ENCODE measurements around the gene MBD2. TPM values are rescaled to one million over a fixed set of nuclear protein-coding genes. Genes with fewer than 3 reads are reported as not detected.
A peak's percentile ranks its signal among the peaks of the same experiment; 100 is the strongest.

Gene MBD2
- total RNA-seq, 2 experiments from 2014 or later, result 116 to 133 TPM

DNA sequence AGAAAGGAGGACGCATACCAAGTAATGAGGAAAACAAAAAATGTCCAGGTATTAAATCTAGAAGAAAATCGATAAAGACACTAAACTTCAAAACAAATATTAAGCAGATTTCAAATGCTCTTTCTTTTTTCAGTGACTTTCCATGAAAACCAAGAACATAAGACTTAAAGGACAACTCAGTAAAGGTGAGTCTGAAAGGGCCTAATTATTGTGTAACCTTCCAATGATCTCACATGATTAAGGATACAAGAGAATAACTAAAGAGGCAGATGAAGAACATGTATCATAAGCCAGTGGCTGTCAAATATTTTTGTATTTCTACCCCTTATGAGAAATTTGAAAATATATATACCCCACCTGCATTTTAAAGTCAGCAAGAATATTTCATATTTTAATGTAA is 30.7 kb downstream of the MBD2 start:
- DNase-seq, result no peak
- no peaks in the 10 kb centered on the region for H3K27me3 Mint-ChIP-seq
- no peak overlapping the region for H3K27ac Mint-ChIP-seq
- H3K9me3 Mint-ChIP-seq, result no peaks in the 10 kb centered on the region
- peaks cover 20% of the 10 kb centered on the region for H3K36me3 Mint-ChIP-seq
- peaks cover 13% of the 10 kb centered on the region for H3K4me1 Mint-ChIP-seq
- no peak overlapping the region for H3K4me3 Mint-ChIP-seq

DNA sequence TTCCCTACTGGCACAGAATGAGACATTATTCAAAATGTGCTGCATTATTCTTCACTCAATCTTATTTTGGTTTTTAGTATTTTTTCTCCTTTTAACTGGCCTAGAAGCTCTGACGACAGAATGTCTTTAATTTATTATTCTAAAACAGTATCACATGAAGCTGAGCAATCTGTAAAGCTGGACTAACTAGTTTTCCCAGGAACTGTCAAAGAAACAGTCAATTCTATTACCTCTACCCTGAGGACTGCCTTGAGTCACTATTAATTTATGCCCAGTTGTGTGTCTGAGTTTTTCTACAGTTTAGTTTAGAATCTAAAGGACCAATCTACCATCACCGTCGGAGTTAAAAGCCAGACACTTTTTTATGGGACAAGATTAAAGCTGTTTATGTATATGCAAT is 31.6 kb downstream of the MBD2 start:
- Mint-ChIP-seq H3K9me3 (no peaks in the 10 kb centered on the region), H3K27ac (no peak overlapping the region)

DNA sequence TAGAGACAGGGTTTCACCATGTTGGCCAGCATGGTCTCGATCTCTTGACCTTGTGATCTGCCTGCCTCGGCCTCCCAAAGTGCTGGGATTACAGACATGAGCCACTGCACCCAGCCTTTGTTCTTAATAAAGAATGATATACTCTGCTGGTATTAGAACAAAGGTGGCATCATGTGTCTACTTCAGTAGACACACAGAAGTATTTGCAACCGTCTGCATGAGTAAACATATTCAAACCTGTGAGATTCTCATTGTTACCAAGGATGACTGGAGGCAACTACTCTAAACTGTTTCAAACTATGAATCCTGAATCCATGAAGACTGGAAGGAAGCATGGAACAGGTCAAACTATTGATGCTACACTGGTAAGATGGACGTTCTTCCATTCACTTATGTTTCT is 32.1 kb downstream of the MBD2 start:
- Mint-ChIP-seq H3K9me3 (no peaks in the 10 kb centered on the region), H3K27ac (no peak overlapping the region), H3K4me1 (peaks cover 11% of the 10 kb centered on the region), H3K4me3 (no peak overlapping the region), H3K27me3 (no peaks in the 10 kb centered on the region), H3K36me3 (peaks cover 22% of the 10 kb centered on the region)
- no peak for DNase-seq

More for the DNA sequence above, 31.6 kb downstream of the MBD2 start:
- Mint-ChIP-seq H3K4me3 (no peak overlapping the region), H3K4me1 (peaks cover 13% of the 10 kb centered on the region), H3K27me3 (no peaks in the 10 kb centered on the region), H3K36me3 (peaks cover 22% of the 10 kb centered on the region)
- DNase-seq, result no peak

GRCh38 chr18:54191352-54191751 is 33.1 kb downstream of the MBD2 start:
- Mint-ChIP-seq H3K4me3 (no peak overlapping the region), H3K27me3 (no peaks in the 10 kb centered on the region), H3K27ac (no peak overlapping the region), H3K36me3 (peaks cover 22% of the 10 kb centered on the region), H3K4me1 (peaks cover 11% of the 10 kb centered on the region), H3K9me3 (no peaks in the 10 kb centered on the region)
- DNase-seq, result no peak

- Mint-ChIP-seq H3K36me3 (peaks cover 12% of the 10 kb centered on the region), H3K9me3 (no peaks in the 10 kb centered on the region), H3K4me1 (peaks cover under 1% of the 10 kb centered on the region), H3K27me3 (no peaks in the 10 kb centered on the region), H3K27ac (no peak overlapping the region), H3K4me3 (no peak overlapping the region)
- DNase-seq, result no peak
These were observed 37.1 kb downstream of the MBD2 start for GRCh38 chr18:54187372-54187771.

DNA sequence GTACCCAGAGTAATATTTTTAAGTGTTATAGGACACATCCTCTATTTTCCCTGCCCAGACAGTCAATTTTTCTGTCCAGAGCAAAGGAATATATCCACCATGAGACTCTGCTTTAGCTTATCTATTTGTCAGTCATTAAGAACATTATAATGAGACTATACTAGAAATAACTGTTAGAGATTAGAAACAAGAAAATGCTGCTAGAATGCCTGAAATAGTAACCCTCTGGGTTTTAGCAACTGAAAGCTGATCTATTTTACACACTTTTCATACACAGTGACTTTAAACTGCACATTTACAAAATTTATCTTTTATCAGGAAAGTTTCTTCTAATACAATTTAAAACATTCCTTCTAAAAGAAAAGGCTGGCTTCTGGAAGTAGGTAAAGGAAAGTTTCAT is 39.6 kb downstream of the MBD2 start:
- Mint-ChIP-seq H3K4me3 (no peak overlapping the region), H3K27ac (no peak overlapping the region), H3K27me3 (no peaks in the 10 kb centered on the region), H3K9me3 (no peaks in the 10 kb centered on the region), H3K36me3 (peaks cover 9% of the 10 kb centered on the region), H3K4me1 (no peaks in the 10 kb centered on the region)
- DNase-seq, result no peak

GRCh38 chr18:54183390-54183789 is 41.1 kb downstream of the MBD2 start:
- DNase-seq, result no peak
- peaks cover 9% of the 10 kb centered on the region for H3K36me3 Mint-ChIP-seq
- H3K9me3 Mint-ChIP-seq, result no peaks in the 10 kb centered on the region
- H3K4me3 Mint-ChIP-seq, result no peak overlapping the region
- H3K27me3 Mint-ChIP-seq, result no peaks in the 10 kb centered on the region
- no peak overlapping the region for H3K27ac Mint-ChIP-seq
- peaks cover 2% of the 10 kb centered on the region for H3K4me1 Mint-ChIP-seq

DNA sequence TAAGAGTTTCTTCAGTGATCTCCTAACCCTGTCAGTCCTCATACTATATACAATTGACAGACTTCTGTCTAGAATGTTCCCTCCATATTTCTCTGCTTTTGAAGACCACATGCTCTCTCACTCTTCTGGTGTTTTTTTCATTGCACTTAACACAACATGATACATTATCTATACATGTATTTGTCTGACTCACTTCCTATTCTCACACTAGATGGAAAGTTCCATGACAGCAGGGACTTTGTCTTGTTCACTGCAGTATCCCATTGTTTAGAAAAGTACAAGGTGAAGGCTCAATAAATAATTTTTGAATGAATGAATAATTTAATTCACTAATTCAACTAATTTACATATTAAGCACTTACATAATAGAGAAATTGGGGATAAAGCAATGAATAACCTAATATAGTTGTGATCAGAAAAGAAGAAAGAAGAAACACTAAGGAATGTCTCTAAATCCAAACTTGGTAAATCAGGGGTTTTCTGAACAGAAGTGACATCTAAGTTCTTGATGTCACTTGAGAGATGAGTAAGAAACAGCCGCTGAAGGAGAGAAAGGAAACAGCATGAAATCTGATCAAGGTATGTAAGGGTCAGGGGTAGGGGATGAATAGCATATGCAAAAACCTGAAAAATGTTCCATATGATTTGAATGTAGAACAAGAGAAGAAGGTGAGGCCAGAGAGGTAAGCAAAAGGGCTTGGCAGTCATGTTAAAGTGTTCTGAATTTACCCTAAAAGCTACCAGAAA is 42.4 kb downstream of the MBD2 start:
- Mint-ChIP-seq H3K4me1 (peaks cover 3% of the 10 kb centered on the region), H3K4me3 (no peak overlapping the region), H3K9me3 (no peaks in the 10 kb centered on the region), H3K27me3 (no peaks in the 10 kb centered on the region), H3K36me3 (peaks cover 4% of the 10 kb centered on the region), H3K27ac (no peak overlapping the region)
- DNase-seq, result no peak

DNA sequence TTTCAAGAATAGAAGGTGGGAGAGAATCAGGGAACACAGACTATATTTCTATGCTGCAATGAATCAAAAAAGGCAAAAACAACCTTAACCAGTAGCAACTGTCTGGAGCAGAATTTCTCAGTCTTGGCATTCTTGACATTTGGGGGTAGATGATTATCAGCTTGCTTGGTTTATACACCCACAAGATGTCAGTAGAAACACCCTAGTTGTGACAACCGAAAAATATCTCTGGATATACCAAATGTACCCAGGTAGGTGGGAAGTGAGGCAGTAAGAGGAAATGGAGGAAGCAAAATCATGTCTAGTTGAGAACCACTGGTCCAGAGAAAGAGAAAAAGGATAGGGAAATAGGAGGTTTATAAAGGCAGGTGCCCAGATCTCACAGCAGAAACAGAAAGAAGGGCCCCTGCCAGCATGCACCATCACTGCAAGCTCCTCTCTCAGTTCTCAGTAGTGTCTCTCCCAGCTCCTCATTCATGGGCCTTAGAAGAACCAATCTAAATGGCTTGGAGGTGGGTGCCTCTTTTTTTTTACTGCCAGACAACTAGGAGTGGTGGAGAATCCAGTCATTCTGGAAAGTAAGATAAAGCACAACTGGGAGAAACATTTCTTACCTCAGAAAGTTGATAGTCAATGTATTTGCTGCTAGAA is 50.4 kb downstream of the MBD2 start:
- Mint-ChIP-seq H3K4me1 (peaks cover 32% of the 10 kb centered on the region), H3K9me3 (no peaks in the 10 kb centered on the region), H3K4me3 (no peak overlapping the region), H3K27ac (peak overlapping the region; percentile 80), H3K36me3 (peaks cover 13% of the 10 kb centered on the region), H3K27me3 (no peaks in the 10 kb centered on the region)
- no peak for DNase-seq

- H3K4me3 Mint-ChIP-seq, result no peak overlapping the region
- H3K4me1 Mint-ChIP-seq, result peaks cover 32% of the 10 kb centered on the region
- peaks cover 13% of the 10 kb centered on the region for H3K36me3 Mint-ChIP-seq
- no peaks in the 10 kb centered on the region for H3K27me3 Mint-ChIP-seq
- no peaks in the 10 kb centered on the region for H3K9me3 Mint-ChIP-seq
- no peak overlapping the region for H3K27ac Mint-ChIP-seq
- DNase-seq, result no peak
These were observed 51.2 kb downstream of the MBD2 start for GRCh38 chr18:54173250-54173649.

DNA sequence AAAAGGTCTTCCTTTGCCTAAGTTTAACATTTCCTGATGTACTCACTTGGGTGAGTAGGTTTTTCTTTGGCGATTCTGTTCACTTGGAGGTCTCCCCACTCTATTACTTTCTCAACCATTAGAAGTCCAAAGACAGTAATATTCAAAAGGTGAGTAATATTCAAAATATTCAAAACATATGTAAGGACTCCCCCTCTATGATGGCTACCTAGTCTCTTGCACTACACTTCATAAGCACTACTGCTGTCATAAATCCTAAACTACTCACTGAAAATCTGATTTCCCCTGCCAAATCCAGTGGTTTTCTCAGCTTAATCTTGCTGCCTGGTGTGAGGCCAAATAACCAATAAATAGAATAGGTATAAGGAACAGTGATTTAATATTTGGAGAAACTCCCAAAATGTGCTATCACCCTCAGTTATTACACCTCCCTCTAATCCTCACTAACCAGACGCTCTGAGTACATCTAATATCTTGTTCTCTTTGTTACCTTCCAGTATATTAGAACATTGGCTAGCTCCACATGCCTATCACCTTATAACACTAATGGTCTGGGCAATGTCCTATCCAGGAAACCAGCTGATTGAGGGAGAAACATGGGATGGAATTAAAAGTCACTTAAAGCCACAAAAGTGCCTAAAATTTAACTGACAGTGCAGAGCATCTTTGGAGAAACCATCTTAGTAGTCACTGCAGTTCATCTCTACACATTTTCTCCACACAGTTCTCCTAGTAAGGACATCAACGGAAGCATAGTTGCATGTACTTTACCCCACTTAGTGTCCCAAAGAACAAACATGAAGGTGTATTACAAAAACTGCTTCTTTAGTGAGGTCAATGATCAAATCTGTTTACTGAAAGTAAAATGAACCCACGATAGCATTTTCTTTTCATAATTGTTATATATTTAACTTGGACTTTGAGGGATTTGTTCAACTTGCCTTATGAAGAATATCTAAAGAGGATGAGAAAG is 54.8 kb downstream of the MBD2 start:
- Mint-ChIP-seq H3K4me1 (peaks cover 18% of the 10 kb centered on the region), H3K27ac (no peak overlapping the region), H3K4me3 (no peak overlapping the region), H3K27me3 (no peaks in the 10 kb centered on the region), H3K36me3 (peaks cover 4% of the 10 kb centered on the region), H3K9me3 (no peaks in the 10 kb centered on the region)
- no peak for DNase-seq

DNA sequence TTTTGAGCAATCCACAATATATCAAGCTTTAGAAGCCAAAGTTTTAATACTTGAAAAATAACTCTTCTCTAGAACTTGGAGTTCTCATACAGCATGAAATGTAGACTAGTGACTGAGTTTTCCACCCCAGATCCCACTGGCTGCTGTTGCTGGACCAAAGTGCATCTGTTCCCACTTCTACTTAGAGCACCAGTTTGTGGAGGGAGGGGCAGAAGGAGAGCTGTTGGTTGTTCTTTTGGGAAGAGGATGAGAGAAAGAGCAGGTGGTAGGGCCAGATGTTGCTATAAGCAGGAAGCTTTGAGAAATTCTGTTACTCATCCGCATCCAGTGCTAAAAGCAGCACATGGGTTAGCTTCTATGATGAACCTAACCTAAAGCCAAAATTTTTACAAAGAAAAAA is 59.0 kb downstream of the MBD2 start:
- no peak overlapping the region for H3K4me3 Mint-ChIP-seq
- peaks cover 5% of the 10 kb centered on the region for H3K4me1 Mint-ChIP-seq
- no peak overlapping the region for H3K27ac Mint-ChIP-seq
- no peak for DNase-seq
- H3K36me3 Mint-ChIP-seq, result peaks cover 18% of the 10 kb centered on the region
- no peaks in the 10 kb centered on the region for H3K27me3 Mint-ChIP-seq
- H3K9me3 Mint-ChIP-seq, result no peaks in the 10 kb centered on the region

- Mint-ChIP-seq H3K27me3 (no peaks in the 10 kb centered on the region), H3K36me3 (peaks cover 30% of the 10 kb centered on the region), H3K4me1 (peaks cover 5% of the 10 kb centered on the region), H3K9me3 (no peaks in the 10 kb centered on the region), H3K27ac (peak overlapping the region; percentile 43), H3K4me3 (no peak overlapping the region)
- DNase-seq, result no peak
These were observed 61.0 kb downstream of the MBD2 start for GRCh38 chr18:54163453-54163852.

- Mint-ChIP-seq H3K27ac (no peak overlapping the region), H3K36me3 (peaks cover 39% of the 10 kb centered on the region), H3K4me3 (no peak overlapping the region), H3K4me1 (peaks cover 5% of the 10 kb centered on the region), H3K9me3 (no peaks in the 10 kb centered on the region), H3K27me3 (no peaks in the 10 kb centered on the region)
- DNase-seq, result no peak
These were observed 62.0 kb downstream of the MBD2 start for GRCh38 chr18:54162431-54162830.

DNA sequence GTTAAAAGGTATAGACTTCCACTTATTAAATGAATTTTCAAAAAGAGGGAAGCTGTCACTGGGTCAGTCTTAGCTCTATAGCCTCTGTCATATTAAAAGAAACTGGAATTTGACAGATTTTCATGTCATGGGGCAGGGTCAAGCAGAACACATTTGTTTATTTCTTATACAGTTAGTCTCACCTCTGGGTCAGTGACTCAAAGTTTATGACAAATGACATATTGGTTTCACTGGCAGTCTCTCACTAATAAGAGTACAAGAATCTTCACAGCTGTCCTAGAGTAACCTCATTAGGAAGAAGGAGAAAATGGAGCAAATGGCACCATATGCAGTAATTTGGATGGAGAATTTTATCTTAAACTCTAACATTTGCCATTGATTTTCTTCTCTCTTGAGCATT is 63.2 kb downstream of the MBD2 start:
- H3K36me3 Mint-ChIP-seq, result peaks cover 43% of the 10 kb centered on the region
- no peaks in the 10 kb centered on the region for H3K9me3 Mint-ChIP-seq
- H3K4me1 Mint-ChIP-seq, result peaks cover 5% of the 10 kb centered on the region
- H3K27me3 Mint-ChIP-seq, result no peaks in the 10 kb centered on the region
- no peak overlapping the region for H3K27ac Mint-ChIP-seq
- DNase-seq, result no peak
- H3K4me3 Mint-ChIP-seq, result no peak overlapping the region

All from activated naive CD8-positive, alpha-beta T cell treated with anti-CD3 and anti-CD28 coated beads for 36 hours (primary cell).